HUES64 (cell line): ENCODE data around the gene ATG7.

Source experiments
- H3K27ac ChIP-seq: 2 replicates; pipeline ENCODE4 v1.7.0; 2013; ENCODE audit warnings: low read depth, low read length, inconsistent platforms
- H3K27me3 ChIP-seq: 2 replicates; pipeline ENCODE4 v1.6.1; 2013; ENCODE audit warnings: mild to moderate bottlenecking, low read length; ENCODE audit not compliant: insufficient read depth
- H3K36me3 ChIP-seq: 2 replicates; pipeline ENCODE4 v1.6.1; 2013; ENCODE audit warnings: mild to moderate bottlenecking, low read length; ENCODE audit not compliant: insufficient read depth
- H3K4me1 ChIP-seq: 2 replicates; pipeline ENCODE4 v1.6.1; 2013; ENCODE audit warnings: mild to moderate bottlenecking, low read length, moderate library complexity; ENCODE audit not compliant: insufficient read depth
- H3K4me3 ChIP-seq: 2 replicates; pipeline ENCODE4 v1.5.1; 2013; ENCODE audit warnings: mild to moderate bottlenecking, low read length, moderate library complexity
- H3K9ac ChIP-seq: 2 replicates; pipeline ENCODE4 v1.6.1; 2013; ENCODE audit warnings: mild to moderate bottlenecking, low read depth, low read length
- H3K9me3 ChIP-seq: 2 replicates; pipeline ENCODE4 v1.6.1; 2013; ENCODE audit warnings: low read depth, low read length; ENCODE audit not compliant: insufficient read depth
- WGBS: fragments of 150-250, 120-280 bp; methylation state at CpG from one replicate; pipeline ENCODE4 v1.1.7; 2013; ENCODE audit warnings: missing lambda C conversion rate; 5-methylcytosine and 5-hydroxymethylcytosine counted together

Gene ATG7

GRCh38 chr3:11410564-11410963 is 138.4 kb downstream of the ATG7 start:
- no peak overlapping the region for H3K4me3 ChIP-seq

DNA sequence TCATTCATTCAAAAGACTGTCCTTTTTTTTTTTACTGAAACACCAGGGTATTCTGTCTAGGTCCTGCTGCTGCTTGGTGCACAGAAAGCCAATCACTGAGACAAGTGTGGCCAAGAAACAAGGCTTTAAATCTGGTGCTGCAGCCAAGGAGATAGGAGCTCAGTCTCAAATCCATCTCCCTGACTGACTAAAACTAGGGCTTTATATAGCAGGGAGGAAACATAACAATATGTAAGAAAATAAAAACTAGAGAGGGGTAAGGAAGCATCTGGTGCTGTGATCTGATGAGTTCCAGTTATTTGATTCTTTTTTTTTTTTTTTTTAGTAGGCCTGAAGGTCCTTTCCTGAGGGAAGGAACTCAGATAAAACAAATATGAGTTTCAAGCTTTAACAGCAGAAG is 139.8 kb downstream of the ATG7 start:
- Histone ChIP-seq H3K27me3 (no peaks in the 10 kb centered on the region), H3K9me3 (peaks cover 12% of the 10 kb centered on the region), H3K27ac (no peak overlapping the region), H3K4me3 (no peak overlapping the region), H3K9ac (no peak overlapping the region), H3K4me1 (no peaks in the 10 kb centered on the region), H3K36me3 (no peaks in the 10 kb centered on the region)

More at GRCh38 chr3:11410564-11410963, 138.4 kb downstream of the ATG7 start:
- H3K27ac ChIP-seq: no peak overlapping the region
- no peak overlapping the region for H3K9ac ChIP-seq
- H3K27me3 ChIP-seq: no peaks in the 10 kb centered on the region
- peaks cover 12% of the 10 kb centered on the region for H3K9me3 ChIP-seq
- H3K36me3 ChIP-seq: no peaks in the 10 kb centered on the region
- no peaks in the 10 kb centered on the region for H3K4me1 ChIP-seq

DNA sequence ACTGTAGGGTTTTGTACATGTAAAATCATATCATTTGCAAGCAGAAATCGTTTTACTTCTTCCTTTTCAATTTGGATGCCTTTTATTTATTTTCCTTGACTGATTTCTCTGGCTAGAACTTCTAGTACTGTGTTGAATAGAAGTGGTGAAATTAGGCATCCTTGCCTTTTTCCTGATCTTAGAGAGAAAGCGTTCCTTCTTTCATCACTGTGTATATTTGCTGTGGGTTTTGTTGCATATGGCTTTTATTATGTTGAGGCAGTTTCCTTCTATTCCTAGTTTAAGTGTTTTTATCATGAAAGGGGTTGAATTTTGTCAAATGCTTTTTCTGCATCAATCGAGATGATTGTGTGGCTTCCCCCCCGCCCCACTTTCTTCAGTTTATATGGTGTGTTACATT is 140.9 kb downstream of the ATG7 start:
- no peak overlapping the region for H3K27ac ChIP-seq
- 92% methylated on average over 2 of the region's 4 CpGs for WGBS
- H3K9ac ChIP-seq: no peak overlapping the region

DNA sequence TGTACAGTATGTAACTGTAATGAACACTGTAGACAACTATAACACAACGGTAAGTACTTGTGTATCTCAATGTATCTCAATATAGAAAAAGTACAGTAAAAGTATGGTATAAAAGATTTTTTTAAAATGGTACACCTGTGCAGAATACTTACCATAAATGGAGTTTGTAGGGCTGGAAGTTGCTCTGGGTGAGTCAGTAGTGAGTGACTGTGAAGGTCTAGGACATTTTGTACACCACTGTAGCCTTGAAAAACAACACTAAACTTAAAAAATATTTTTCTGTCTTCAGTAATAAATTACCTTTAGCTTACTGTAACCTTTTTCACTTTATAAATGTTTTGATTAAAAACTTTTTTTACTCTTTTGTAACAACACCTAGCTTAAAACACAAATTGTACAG is 142.9 kb downstream of the ATG7 start:
- H3K27ac ChIP-seq: no peak overlapping the region
- WGBS: no CpG with 5 or more reads among the region's 1 CpG
- H3K9ac ChIP-seq: no peak overlapping the region
- no peaks in the 10 kb centered on the region for H3K27me3 ChIP-seq
- H3K4me3 ChIP-seq: no peak overlapping the region
- H3K9me3 ChIP-seq: no peaks in the 10 kb centered on the region
- H3K4me1 ChIP-seq: no peaks in the 10 kb centered on the region
- no peaks in the 10 kb centered on the region for H3K36me3 ChIP-seq

More for the DNA sequence above, 140.9 kb downstream of the ATG7 start:
- H3K27me3 ChIP-seq: no peaks in the 10 kb centered on the region
- H3K9me3 ChIP-seq: peaks cover 6% of the 10 kb centered on the region
- no peaks in the 10 kb centered on the region for H3K4me1 ChIP-seq
- H3K4me3 ChIP-seq: no peak overlapping the region
- H3K36me3 ChIP-seq: no peaks in the 10 kb centered on the region

GRCh38 chr3:11420066-11420465 is 147.9 kb downstream of the ATG7 start:
- no peaks in the 10 kb centered on the region for H3K9me3 ChIP-seq
- no peaks in the 10 kb centered on the region for H3K27me3 ChIP-seq
- no peak overlapping the region for H3K27ac ChIP-seq
- no peaks in the 10 kb centered on the region for H3K36me3 ChIP-seq
- no peak overlapping the region for H3K9ac ChIP-seq
- 0 out of 2 replicates have a peak, but pooled peaks cover 2% of the 10 kb centered on the region for H3K4me1 ChIP-seq
- H3K4me3 ChIP-seq: no peak overlapping the region
- WGBS: 60% methylated on average over 1 of the region's 1 CpG

DNA sequence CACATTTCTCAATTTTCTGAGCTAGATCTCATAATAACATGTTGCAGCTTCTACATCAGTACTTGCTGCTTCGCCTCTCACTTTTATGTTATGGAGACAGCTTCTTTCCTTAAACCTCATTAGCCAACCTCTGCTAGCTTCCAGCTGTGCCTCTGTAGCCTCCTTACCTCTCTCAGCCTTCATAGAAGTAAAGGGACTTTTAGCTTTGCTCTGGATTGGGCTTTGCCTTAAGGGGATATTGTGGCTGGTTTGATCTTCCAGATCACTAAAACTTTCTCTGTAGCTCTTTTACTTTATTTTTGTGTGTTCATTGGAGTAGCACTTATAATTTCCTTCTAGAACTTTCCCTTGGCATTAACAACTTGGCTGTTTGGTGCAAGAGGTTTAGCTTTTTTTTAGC is 150.1 kb downstream of the ATG7 start:
- Histone ChIP-seq H3K4me3 (no peak overlapping the region), H3K9ac (no peak overlapping the region), H3K9me3 (no peaks in the 10 kb centered on the region), H3K4me1 (0 out of 2 replicates have a peak, but pooled peaks cover 2% of the 10 kb centered on the region), H3K27me3 (no peaks in the 10 kb centered on the region), H3K27ac (no peak overlapping the region), H3K36me3 (no peaks in the 10 kb centered on the region)
- 97% methylated on average over 1 of the region's 1 CpG for whole genome bisulfite sequencing

DNA sequence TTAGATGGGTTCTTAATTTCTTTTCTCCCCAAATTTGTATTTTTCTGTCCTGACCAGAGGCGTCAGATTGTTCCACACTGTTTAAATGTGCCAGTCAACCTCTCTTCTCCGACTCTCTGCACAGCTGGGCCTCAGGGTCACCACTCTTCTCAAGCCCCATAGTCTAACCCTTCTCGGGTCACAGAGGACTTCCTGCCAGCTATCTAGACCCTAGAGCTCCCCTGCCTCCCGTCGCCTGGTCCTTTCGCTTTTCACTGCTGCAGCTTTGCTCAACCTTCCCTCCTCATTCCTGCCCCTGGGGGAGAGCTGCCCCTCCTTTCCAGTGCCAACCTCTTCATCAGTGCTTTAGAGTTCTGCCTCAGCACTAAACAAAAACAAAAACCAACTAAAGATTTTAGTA is 151.7 kb downstream of the ATG7 start:
- Histone ChIP-seq H3K9ac (no peak overlapping the region), H3K27me3 (no peaks in the 10 kb centered on the region), H3K4me1 (0 out of 2 replicates have a peak, but pooled peaks cover 2% of the 10 kb centered on the region), H3K9me3 (no peaks in the 10 kb centered on the region), H3K36me3 (no peaks in the 10 kb centered on the region), H3K27ac (no peak overlapping the region), H3K4me3 (no peak overlapping the region)
- 80% methylated on average over 6 of the region's 6 CpGs for WGBS

GRCh38 chr3:11424277-11424676 is 152.1 kb downstream of the ATG7 start:
- no peaks in the 10 kb centered on the region for H3K36me3 ChIP-seq
- H3K9me3 ChIP-seq: no peaks in the 10 kb centered on the region
- H3K27ac ChIP-seq: no peak overlapping the region
- WGBS: 100% methylated on average over 1 of the region's 2 CpGs
- H3K4me3 ChIP-seq: no peak overlapping the region
- no peaks in the 10 kb centered on the region for H3K27me3 ChIP-seq
- H3K9ac ChIP-seq: no peak overlapping the region
- H3K4me1 ChIP-seq: 0 out of 2 replicates have a peak, but pooled peaks cover 2% of the 10 kb centered on the region

- 100% methylated on average over 1 of the region's 6 CpGs for WGBS
- no peaks in the 10 kb centered on the region for H3K36me3 ChIP-seq
- no peaks in the 10 kb centered on the region for H3K27me3 ChIP-seq
- no peak overlapping the region for H3K27ac ChIP-seq
- H3K9me3 ChIP-seq: no peaks in the 10 kb centered on the region
- no peak overlapping the region for H3K9ac ChIP-seq
- no peaks in the 10 kb centered on the region for H3K4me1 ChIP-seq
- H3K4me3 ChIP-seq: no peak overlapping the region
Measured at GRCh38 chr3:11430207-11430606, 158.0 kb downstream of the ATG7 start.

- 97% methylated on average over 2 of the region's 2 CpGs for WGBS
- no peaks in the 10 kb centered on the region for H3K4me1 ChIP-seq
- H3K36me3 ChIP-seq: no peaks in the 10 kb centered on the region
- no peak overlapping the region for H3K9ac ChIP-seq
- H3K27ac ChIP-seq: no peak overlapping the region
- H3K27me3 ChIP-seq: no peaks in the 10 kb centered on the region
- H3K4me3 ChIP-seq: no peak overlapping the region
- no peaks in the 10 kb centered on the region for H3K9me3 ChIP-seq
Measured at GRCh38 chr3:11430624-11431023, 158.4 kb downstream of the ATG7 start.

DNA sequence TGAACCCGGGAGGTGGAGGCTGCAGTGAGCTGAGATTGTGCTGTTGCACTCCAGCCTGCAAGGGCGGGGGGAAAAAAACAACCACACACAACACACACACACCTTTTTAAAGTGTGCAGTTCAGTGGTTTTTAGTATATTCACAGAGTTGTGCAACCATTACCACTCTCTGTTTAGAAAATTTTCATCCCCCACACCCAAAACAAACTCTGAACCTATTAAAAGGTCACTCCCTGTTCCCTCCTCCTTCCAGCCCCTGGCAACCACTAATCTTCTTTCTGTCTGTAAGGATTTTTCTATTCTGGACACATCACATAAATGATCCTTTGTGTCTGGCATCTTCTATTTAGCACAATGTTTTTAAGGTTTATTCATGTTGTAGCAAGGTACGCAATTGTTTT is 159.1 kb downstream of the ATG7 start:
- Histone ChIP-seq H3K27me3 (no peaks in the 10 kb centered on the region), H3K27ac (no peak overlapping the region), H3K9ac (no peak overlapping the region), H3K36me3 (no peaks in the 10 kb centered on the region), H3K9me3 (no peaks in the 10 kb centered on the region), H3K4me1 (no peaks in the 10 kb centered on the region), H3K4me3 (no peak overlapping the region)
- WGBS: no CpG with 5 or more reads among the region's 3 CpGs

DNA sequence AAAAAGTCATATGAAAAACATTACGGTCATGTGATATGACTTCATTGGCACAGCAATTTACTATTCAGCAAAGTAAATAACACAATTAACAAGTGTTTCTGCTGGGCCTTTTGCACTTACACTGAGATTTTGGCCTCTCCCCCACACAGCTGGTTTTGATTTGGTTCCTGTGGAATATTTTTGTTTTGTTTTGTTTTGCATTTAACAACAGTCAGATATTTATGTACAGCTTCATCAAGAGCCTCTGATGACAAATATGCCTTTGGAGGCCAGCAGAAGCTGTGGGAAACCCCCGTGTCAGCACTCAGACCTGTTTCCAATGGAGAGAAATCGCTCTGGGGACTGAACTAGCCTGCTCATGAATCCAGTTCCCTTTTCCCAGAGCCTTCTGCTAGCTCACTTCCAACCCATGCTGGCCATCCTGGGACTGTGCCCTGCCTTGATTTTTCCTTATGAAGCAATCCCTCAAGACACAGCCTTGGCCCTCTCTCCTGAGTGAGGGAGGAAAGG is 161.9 kb downstream of the ATG7 start:
- WGBS: 95% methylated on average over 3 of the region's 3 CpGs
- Histone ChIP-seq H3K4me3 (no peak overlapping the region), H3K9ac (no peak overlapping the region), H3K36me3 (no peaks in the 10 kb centered on the region), H3K27ac (no peak overlapping the region), H3K27me3 (no peaks in the 10 kb centered on the region), H3K9me3 (no peaks in the 10 kb centered on the region), H3K4me1 (no peaks in the 10 kb centered on the region)
